ENCODE data around the gene MRPS18B. TPM values are rescaled to one million over a fixed set of nuclear protein-coding genes. Genes with fewer than 3 reads are reported as not detected.
A peak's percentile ranks its signal among the peaks of the same experiment; 100 is the strongest.

Gene MRPS18B
- total and polyA plus RNA-seq, 8 donors = 36.6 to 54.7 (median 43.5) TPM

GRCh38 chr6:30646450-30647241, 29.0 kb downstream of the MRPS18B start, which contains the start of gene C6orf136:
C6orf136 (plus strand) TSS chr6:30647133; CDS start chr6:30647232, 99 bp downstream.
- peak; percentile 92 for ATAC-seq
- no peaks in the 10 kb centered on the region for H3K9me3 ChIP-seq
- TF ChIP-seq CTCF (IDR thresholded peaks at IDR 0.05) = no peak
- H3K4me1 ChIP-seq = peaks cover 4 to 42% of the 10 kb centered on the region in 2 donors
- intact Hi-C loops (cut with DNase I) = no loop called here
- no peaks in the 10 kb centered on the region for H3K27me3 ChIP-seq
- H3K36me3 ChIP-seq = peaks cover 0 to 31% of the 10 kb centered on the region in 2 donors
- peak within 1 kb of the TSS; percentile 94 to 99 for H3K4me3 ChIP-seq
- peak; percentile 83 to 98 (median 94) for DNase-seq
- peak within 1 kb of the TSS; percentile 85 to 91 for H3K27ac ChIP-seq

- peak overlapping the region; percentile 85 to 91 for H3K27ac ChIP-seq
- peak overlapping the region; percentile 94 to 99 for H3K4me3 ChIP-seq
- H3K27me3 ChIP-seq = no peaks in the 10 kb centered on the region
- no peaks in the 10 kb centered on the region for H3K9me3 ChIP-seq
- DNase-seq = peak; percentile 39 to 95 (median 70)
- peaks cover 4 to 42% of the 10 kb centered on the region in 2 donors for H3K4me1 ChIP-seq
- ATAC-seq = peak; percentile 89
- intact Hi-C loops (cut with DNase I) = no loop called here
- no peak for TF ChIP-seq CTCF (IDR thresholded peaks at IDR 0.05)
- peaks cover 0 to 31% of the 10 kb centered on the region in 2 donors for H3K36me3 ChIP-seq
Measured at GRCh38 chr6:30647242-30648116, 29.8 kb downstream of the MRPS18B start.

GRCh38 chr6:30651143-30651542, 33.5 kb downstream of the MRPS18B start:
- intact Hi-C loops (cut with DNase I) = no loop called here
- no peak for TF ChIP-seq CTCF (IDR thresholded peaks at IDR 0.05)
- ATAC-seq = no peak

GRCh38 chr6:30654798-30655742, 37.4 kb downstream of the MRPS18B start:
- TF ChIP-seq CTCF (IDR thresholded peaks at IDR 0.05) = no peak
- no peaks in the 10 kb centered on the region for H3K4me1 ChIP-seq
- H3K27ac ChIP-seq = no peak overlapping the region
- ATAC-seq (no peak), DNase-seq (peak in 1 of 4 donors; percentile 28)
- H3K4me3 ChIP-seq = no peak overlapping the region
- no peaks in the 10 kb centered on the region for H3K27me3 ChIP-seq
- H3K9me3 ChIP-seq = no peaks in the 10 kb centered on the region
- H3K36me3 ChIP-seq = peaks cover 5 to 100% of the 10 kb centered on the region in 2 donors
- intact Hi-C loops (cut with DNase I) = no loop called here

More at GRCh38 chr6:30651143-30651542, 33.5 kb downstream of the MRPS18B start:
- no peak overlapping the region for H3K4me3 ChIP-seq
- no peaks in the 10 kb centered on the region for H3K9me3 ChIP-seq
- no peak overlapping the region for H3K27ac ChIP-seq
- H3K4me1 ChIP-seq = peaks cover 4 to 15% of the 10 kb centered on the region in 2 donors
- peaks cover 0 to 63% of the 10 kb centered on the region in 2 donors for H3K36me3 ChIP-seq
- DNase-seq = peak in 1 of 4 donors; percentile 29
- H3K27me3 ChIP-seq = no peaks in the 10 kb centered on the region
